ENCODE results near the gene KAT6B.

Gene KAT6B

DNA sequence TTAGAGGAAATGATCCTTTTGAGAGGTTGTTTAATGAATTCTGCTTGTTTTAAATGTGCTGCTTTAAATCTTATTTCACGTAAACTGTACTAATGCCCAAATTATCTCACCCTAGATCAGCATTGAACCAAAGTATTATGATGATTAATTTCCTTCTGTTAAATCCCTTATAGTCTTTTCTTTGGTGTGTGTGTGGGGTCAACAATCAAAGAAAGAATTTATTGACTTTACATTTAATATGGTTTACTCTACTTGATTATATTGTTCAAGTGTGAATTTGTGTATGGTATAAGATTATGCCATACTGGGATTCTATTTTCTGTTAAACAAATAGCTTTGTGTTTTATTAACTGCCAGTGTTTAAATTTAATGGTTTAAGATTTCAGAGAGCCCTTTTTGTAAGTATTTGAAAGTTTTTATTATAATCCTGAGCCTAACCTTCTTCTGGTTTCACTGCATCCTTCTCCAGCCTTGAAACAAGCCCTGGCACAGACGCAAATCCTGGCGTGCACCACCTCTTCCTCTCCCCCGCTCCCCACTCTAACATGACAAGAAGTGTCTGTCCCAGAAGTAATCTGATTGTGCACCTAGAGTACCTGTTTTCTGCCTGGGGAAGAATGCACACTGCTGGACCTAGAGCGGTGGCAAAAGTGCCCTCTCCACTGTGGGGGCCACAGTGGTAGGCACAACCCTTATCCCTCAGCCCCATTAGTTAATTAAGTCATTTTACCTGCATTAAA lies 70.6 kb downstream of the KAT6B start (continued):
- TF ChIP-seq, protein P1, sequence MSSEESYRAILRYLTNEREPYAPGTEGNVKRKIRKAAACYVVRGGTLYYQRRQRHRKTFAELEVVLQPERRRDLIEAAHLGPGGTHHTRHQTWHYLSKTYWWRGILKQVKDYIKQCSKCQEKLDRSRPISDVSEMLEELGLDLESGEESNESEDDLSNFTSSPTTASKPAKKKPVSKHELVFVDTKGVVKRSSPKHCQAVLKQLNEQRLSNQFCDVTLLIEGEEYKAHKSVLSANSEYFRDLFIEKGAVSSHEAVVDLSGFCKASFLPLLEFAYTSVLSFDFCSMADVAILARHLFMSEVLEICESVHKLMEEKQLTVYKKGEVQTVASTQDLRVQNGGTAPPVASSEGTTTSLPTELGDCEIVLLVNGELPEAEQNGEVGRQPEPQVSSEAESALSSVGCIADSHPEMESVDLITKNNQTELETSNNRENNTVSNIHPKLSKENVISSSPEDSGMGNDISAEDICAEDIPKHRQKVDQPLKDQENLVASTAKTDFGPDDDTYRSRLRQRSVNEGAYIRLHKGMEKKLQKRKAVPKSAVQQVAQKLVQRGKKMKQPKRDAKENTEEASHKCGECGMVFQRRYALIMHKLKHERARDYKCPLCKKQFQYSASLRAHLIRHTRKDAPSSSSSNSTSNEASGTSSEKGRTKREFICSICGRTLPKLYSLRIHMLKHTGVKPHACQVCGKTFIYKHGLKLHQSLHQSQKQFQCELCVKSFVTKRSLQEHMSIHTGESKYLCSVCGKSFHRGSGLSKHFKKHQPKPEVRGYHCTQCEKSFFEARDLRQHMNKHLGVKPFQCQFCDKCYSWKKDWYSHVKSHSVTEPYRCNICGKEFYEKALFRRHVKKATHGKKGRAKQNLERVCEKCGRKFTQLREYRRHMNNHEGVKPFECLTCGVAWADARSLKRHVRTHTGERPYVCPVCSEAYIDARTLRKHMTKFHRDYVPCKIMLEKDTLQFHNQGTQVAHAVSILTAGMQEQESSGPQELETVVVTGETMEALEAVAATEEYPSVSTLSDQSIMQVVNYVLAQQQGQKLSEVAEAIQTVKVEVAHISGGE (tag by site-specific recombination; conservative IDR thresholded peaks at IDR 0.05; ENCODE audit: low read depth), result peak; percentile 81

DNA sequence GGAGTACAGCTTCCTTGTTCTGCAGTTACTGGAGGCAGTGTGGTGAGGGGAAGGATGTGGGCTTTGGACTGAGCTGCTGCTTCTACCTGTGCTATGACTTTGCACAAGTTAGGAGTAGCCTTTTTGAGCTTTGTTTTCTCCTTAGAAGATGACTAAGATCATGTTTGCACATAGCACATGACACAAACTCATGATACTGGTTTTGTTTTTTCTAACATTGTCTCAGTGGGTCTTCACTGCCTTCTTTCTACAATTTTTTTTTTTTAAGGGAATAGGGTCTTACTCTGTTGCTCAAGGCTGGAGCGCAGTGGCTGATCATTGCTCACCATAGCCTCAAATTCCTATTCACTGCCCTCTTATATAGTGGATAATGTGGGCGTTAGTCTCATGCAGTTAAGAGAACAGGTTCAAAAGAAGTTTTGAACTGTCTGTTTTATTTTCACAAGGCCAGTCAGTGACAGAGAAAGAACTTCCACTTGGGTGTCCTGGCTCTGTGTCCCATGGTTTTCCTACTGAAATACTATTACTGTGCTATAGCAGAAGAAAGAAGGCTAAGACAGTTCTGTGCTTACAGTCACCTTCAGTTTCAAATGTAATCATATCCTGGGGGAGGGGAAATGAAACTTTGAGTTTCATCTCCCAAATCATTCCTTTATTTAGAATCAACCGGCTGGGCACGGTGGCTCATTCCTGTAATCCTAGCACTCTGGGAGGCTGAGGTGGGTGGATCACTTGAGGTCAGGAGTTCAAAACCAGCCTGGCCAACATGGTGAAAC lies 72.0 kb downstream of the KAT6B start:
- Histone ChIP-seq H3K9me3 (ENCODE audit: control insufficient read depth, insufficient read depth, low read depth, low read length) (no peaks in the 10 kb centered on the region), H3K4me1 (ENCODE audit: control insufficient read depth, insufficient read depth, low read length) (peaks cover 36% of the 10 kb centered on the region), H3K36me3 (ENCODE audit: control insufficient read depth in 2 of 2, insufficient read depth in 1 of 2, low read length in 2 of 2) (no peaks in the 10 kb centered on the region), H3K4me3 (ENCODE audit: low read depth, low read length) (no peak overlapping the region), H3K27ac (ENCODE audit: extremely low read depth, low read depth, low read length) (no peak overlapping the region)
- POLR2A ChIA-PET, result interaction anchor here (0.7 kb wide), 3 partner anchors 49 to 202 kb away, joined by 3 to 4 read pairs (median 3); no protein-coding TSS in a partner anchor
- TF ChIP-seq, protein P2, sequence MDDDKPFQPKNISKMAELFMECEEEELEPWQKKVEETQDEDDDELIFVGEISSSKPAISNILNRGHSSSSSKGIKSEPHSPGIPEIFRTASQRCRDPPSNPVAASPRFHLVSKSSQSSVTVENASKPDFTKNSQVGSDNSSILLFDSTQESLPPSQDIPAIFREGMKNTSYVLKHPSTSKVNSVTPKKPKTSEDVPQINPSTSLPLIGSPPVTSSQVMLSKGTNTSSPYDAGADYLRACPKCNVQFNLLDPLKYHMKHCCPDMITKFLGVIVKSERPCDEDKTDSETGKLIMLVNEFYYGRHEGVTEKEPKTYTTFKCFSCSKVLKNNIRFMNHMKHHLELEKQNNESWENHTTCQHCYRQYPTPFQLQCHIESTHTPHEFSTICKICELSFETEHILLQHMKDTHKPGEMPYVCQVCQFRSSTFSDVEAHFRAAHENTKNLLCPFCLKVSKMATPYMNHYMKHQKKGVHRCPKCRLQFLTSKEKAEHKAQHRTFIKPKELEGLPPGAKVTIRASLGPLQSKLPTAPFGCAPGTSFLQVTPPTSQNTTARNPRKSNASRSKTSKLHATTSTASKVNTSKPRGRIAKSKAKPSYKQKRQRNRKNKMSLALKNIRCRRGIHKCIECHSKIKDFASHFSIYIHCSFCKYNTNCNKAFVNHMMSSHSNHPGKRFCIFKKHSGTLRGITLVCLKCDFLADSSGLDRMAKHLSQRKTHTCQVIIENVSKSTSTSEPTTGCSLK (tag by site-specific recombination; IDR thresholded peaks at IDR 0.05), result no peak
- TF ChIP-seq, protein P3, sequence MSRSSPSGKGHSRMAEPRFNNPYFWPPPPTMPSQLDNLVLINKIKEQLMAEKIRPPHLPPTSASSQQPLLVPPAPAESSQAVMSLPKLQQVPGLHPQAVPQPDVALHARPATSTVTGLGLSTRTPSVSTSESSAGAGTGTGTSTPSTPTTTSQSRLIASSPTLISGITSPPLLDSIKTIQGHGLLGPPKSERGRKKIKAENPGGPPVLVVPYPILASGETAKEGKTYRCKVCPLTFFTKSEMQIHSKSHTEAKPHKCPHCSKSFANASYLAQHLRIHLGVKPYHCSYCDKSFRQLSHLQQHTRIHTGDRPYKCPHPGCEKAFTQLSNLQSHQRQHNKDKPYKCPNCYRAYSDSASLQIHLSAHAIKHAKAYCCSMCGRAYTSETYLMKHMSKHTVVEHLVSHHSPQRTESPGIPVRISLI (tag by site-specific recombination; IDR thresholded peaks at IDR 0.05), result 0 out of 2 replicates have a peak, but pooled peaks have one; percentile 21
- CTCF ChIA-PET, result interaction anchor here (0.6 to 0.9 kb wide), 2 partner anchors 123 to 433 kb away, joined by 4 read pairs; no protein-coding TSS in a partner anchor

DNA sequence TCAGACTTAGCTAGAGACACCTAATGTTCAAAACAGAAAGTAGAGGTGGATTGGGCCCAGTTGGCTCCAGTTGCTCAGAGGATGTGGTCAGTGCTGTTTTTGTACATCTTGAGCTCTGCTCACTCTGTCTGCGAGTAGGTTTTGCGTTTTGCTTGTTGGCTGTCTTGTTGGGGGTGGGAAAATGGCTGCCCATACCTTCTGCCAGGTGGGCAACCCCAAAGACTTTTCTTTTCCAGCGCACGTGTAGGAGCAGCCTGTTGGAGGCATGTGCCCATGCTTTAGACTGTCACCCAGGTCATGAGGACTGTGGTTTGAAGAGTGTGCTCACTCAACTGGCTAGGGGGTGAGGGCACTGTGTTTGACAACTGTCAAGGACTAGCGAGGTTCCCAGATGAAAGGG lies 73.9 kb downstream of the KAT6B start:
- TF ChIP-seq ZNF302 (tag by site-specific recombination; IDR thresholded peaks at IDR 0.05; ENCODE audit: low read depth), result no peak
- no peak for TF ChIP-seq ZNF157 (tag by site-specific recombination; IDR thresholded peaks at IDR 0.05)
- no peak for TF ChIP-seq WT1 (tag by site-specific recombination; IDR thresholded peaks at IDR 0.05)
- no peak for TF ChIP-seq ZXDB (tag by site-specific recombination; IDR thresholded peaks at IDR 0.05)
- POLR2A ChIA-PET, result interaction anchor here (0.6 kb wide), 1 partner anchor 167 kb away, joined by 5 read pairs; no protein-coding TSS in a partner anchor
- CTCF ChIA-PET, result interaction anchor here (0.6 kb wide), 1 partner anchor 120 kb away, joined by 3 read pairs; no protein-coding TSS in a partner anchor
- no peak overlapping the region for H3K27ac ChIP-seq (ENCODE audit: extremely low read depth, low read depth, low read length)
- no peaks in the 10 kb centered on the region for H3K36me3 ChIP-seq (ENCODE audit: control insufficient read depth in 2 of 2, insufficient read depth in 1 of 2, low read length in 2 of 2)
- H3K9me3 ChIP-seq (ENCODE audit: control insufficient read depth, insufficient read depth, low read depth, low read length), result no peaks in the 10 kb centered on the region
- no peak overlapping the region for H3K4me3 ChIP-seq (ENCODE audit: low read depth, low read length)
- H3K4me1 ChIP-seq (ENCODE audit: control insufficient read depth, insufficient read depth, low read length), result peaks cover 36% of the 10 kb centered on the region

DNA sequence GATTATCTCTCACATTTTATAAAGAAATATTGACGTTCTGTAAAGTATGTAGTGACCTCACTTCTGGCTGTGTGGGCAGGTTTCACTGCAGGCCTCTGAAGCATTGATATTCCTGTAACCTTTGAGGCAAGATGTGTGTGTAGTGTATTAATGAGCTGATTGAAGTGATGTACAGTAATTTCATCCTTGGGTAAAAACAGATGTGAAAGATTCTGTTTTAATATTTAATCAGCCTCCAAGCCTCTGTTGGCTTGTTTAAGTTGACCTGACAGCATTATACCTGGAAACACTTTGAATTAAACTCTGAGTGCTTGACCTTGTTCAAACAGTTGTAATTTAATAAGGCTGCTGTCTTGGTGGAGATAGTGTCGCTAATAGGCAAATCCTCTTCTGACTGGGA lies 74.9 kb downstream of the KAT6B start:
- peaks cover 32% of the 10 kb centered on the region for H3K4me1 ChIP-seq (ENCODE audit: control insufficient read depth, insufficient read depth, low read length)
- H3K36me3 ChIP-seq (ENCODE audit: control insufficient read depth in 2 of 2, insufficient read depth in 1 of 2, low read length in 2 of 2), result no peaks in the 10 kb centered on the region
- POLR2A ChIA-PET, result no interaction called here
- H3K9me3 ChIP-seq (ENCODE audit: control insufficient read depth, insufficient read depth, low read depth, low read length), result no peaks in the 10 kb centered on the region
- CTCF ChIA-PET, result interaction anchor here (0.8 to 1.4 kb wide), 2 partner anchors 12 to 67 kb away, joined by 3 read pairs; no protein-coding TSS in a partner anchor
- no peak overlapping the region for H3K4me3 ChIP-seq (ENCODE audit: low read depth, low read length)
- H3K27ac ChIP-seq (ENCODE audit: extremely low read depth, low read depth, low read length), result no peak overlapping the region; the same call in 1 of the 2 replicates
- TF ChIP-seq GFI1B (tag by site-specific recombination; IDR thresholded peaks at IDR 0.05) (no peak), ZNF792 (tag by site-specific recombination; IDR thresholded peaks at IDR 0.05) (no peak), ZNF175 (tag by site-specific recombination; IDR thresholded peaks at IDR 0.05) (no peak), OVOL3 (tag by site-specific recombination; IDR thresholded peaks at IDR 0.05) (no peak), SCRT2 (tag by site-specific recombination; IDR thresholded peaks at IDR 0.05) (no peak), ZNF302 (tag by site-specific recombination; IDR thresholded peaks at IDR 0.05; ENCODE audit: low read depth) (no peak), ZEB2 (tag by site-specific recombination; IDR thresholded peaks at IDR 0.05) (0 out of 2 replicates have a peak, but pooled peaks have one; percentile 10), ZNF223 (tag by site-specific recombination; IDR thresholded peaks at IDR 0.05) (no peak)
- TF ChIP-seq, protein P4, sequence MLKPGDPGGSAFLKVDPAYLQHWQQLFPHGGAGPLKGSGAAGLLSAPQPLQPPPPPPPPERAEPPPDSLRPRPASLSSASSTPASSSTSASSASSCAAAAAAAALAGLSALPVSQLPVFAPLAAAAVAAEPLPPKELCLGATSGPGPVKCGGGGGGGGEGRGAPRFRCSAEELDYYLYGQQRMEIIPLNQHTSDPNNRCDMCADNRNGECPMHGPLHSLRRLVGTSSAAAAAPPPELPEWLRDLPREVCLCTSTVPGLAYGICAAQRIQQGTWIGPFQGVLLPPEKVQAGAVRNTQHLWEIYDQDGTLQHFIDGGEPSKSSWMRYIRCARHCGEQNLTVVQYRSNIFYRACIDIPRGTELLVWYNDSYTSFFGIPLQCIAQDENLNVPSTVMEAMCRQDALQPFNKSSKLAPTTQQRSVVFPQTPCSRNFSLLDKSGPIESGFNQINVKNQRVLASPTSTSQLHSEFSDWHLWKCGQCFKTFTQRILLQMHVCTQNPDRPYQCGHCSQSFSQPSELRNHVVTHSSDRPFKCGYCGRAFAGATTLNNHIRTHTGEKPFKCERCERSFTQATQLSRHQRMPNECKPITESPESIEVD (tag by site-specific recombination; IDR thresholded peaks at IDR 0.05), result peak; percentile 49; the same call in 1 of the 2 replicates
- TF ChIP-seq, protein P5, sequence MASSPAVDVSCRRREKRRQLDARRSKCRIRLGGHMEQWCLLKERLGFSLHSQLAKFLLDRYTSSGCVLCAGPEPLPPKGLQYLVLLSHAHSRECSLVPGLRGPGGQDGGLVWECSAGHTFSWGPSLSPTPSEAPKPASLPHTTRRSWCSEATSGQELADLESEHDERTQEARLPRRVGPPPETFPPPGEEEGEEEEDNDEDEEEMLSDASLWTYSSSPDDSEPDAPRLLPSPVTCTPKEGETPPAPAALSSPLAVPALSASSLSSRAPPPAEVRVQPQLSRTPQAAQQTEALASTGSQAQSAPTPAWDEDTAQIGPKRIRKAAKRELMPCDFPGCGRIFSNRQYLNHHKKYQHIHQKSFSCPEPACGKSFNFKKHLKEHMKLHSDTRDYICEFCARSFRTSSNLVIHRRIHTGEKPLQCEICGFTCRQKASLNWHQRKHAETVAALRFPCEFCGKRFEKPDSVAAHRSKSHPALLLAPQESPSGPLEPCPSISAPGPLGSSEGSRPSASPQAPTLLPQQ (tag by site-specific recombination; IDR thresholded peaks at IDR 0.05), result no peak

Measured in HEK293 (cell line).